ENCODE results near the gene TSPAN17. TPM values are rescaled to one million over a fixed set of nuclear protein-coding genes. Genes with fewer than 3 reads are reported as not detected.

Gene TSPAN17
- total and polyA plus RNA-seq, 2 experiments from 2014 or later, result 30.2 to 32.3 TPM

DNA sequence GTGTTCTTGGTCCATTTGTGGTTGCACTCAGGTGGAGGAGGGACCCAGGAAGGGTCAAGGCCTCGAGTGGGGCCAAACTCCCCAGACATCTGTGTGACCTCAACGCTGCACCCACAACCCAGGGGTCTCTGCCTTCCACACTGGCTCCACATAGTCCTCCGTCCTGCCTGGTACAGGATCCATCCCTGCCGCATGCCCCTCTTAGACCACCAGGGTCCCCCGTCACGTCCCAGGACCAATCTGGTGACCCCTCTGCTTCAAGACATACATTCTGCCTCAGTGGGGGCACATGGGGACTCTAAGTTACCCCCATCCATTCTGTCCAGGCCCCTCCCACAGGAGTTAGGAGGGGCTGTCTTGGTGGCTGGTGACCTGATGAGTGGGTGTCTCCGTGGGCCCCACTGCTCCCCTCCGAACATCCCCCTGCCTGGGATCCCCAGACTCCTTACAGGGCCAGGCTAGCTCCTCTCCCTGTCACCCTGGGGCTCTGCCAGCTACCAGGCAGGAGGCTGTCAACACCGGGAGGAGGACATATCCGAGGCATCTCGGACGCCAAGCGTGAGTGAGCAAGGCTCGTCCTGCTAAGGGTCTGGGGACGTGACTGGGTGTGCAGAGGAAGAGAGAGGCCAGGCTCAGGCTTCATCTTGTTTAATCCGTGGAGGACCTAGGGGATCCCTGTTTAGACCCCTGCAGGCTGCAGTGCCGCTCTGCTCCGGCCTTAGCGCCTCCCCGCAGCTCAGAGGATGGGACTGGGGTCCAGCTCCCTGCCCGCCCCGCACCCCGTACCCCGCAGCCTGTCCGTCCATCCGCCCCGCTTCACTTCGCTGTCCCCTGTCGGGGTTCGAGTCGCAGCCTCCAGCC is 32.3 kb downstream of the TSPAN17 start:
- Histone ChIP-seq H3K4me1 (ENCODE audit: low read depth) (no peaks in the 10 kb centered on the region), H3K27me3 (peaks cover 9% of the 10 kb centered on the region), H3K27ac (no peak overlapping the region), H3K4me3 (no peak overlapping the region), H3K9me3 (ENCODE audit: low read depth) (no peaks in the 10 kb centered on the region), H3K36me3 (no peaks in the 10 kb centered on the region)
- TF ChIP-seq CTCF (IDR thresholded peaks at IDR 0.05; ENCODE audit: low read depth, low read length), result no peak
- no peak for DNase-seq (ENCODE audit: low read depth in 1 of 2, low spot score in 1 of 2)

DNA sequence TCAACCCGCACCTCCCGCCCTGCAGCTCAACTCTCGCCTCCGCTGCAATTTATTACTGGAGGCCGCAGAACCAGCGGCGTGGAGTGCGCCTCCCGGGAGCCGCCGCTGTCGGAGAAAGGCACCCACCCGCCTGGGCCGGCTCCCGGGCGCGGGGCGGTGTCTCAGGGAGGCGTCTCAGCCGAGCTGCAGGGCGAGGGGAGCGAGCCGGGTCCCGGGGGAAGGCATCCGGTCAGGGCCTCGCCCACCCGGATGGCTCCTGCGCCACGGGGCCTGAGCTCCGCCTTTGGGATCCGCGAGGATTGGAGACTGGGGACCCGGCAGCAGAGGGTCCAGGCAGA is 32.9 kb downstream of the TSPAN17 start:
- Histone ChIP-seq H3K27ac (no peak overlapping the region), H3K9me3 (ENCODE audit: low read depth) (no peaks in the 10 kb centered on the region), H3K4me3 (no peak overlapping the region), H3K27me3 (peaks cover 9% of the 10 kb centered on the region), H3K36me3 (no peaks in the 10 kb centered on the region), H3K4me1 (ENCODE audit: low read depth) (no peaks in the 10 kb centered on the region)
- no peak for TF ChIP-seq CTCF (IDR thresholded peaks at IDR 0.05; ENCODE audit: low read depth, low read length)
- no peak for DNase-seq (ENCODE audit: low read depth in 1 of 2, low spot score in 1 of 2)

DNA sequence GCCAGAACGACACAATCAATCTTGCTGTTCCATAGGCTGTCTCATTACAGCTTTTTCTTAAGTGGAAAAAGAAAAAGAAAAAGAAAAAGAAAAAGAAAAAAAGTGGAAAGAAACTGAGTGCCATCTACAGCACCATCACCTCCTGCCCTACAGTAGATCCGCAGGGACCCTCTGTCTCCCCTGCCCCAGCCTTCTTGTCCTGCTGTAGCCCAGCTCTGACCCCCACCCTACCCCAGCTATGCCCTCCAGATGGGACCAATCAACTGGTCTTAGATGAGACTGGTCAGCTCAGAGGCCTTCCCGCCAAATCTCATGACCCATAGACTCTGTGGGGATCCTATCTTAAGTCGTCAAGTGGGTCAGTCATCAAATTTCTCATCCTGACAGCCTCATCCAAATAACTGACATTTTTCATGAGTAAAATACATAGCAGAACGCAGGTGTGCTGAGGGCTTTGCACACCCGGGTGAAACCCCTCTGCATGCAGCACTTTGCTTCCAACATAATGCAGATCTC is 34.8 kb downstream of the TSPAN17 start:
- TF ChIP-seq CTCF (IDR thresholded peaks at IDR 0.05; ENCODE audit: low read depth, low read length), result no peak

GRCh38 chr5:176685010-176685409 is 37.7 kb downstream of the TSPAN17 start:
- no peak for DNase-seq (ENCODE audit: low read depth in 1 of 2, low spot score in 1 of 2)
- no peak overlapping the region for H3K4me3 ChIP-seq
- H3K4me1 ChIP-seq (ENCODE audit: low read depth), result no peaks in the 10 kb centered on the region
- no peak overlapping the region for H3K27ac ChIP-seq
- peaks cover 7% of the 10 kb centered on the region for H3K27me3 ChIP-seq
- TF ChIP-seq CTCF (IDR thresholded peaks at IDR 0.05; ENCODE audit: low read depth, low read length), result no peak
- H3K36me3 ChIP-seq, result no peaks in the 10 kb centered on the region
- no peaks in the 10 kb centered on the region for H3K9me3 ChIP-seq (ENCODE audit: low read depth)

More for the DNA sequence above, 34.8 kb downstream of the TSPAN17 start:
- DNase-seq (ENCODE audit: low read depth in 1 of 2, low spot score in 1 of 2), result no peak
- Histone ChIP-seq H3K4me1 (ENCODE audit: low read depth) (no peaks in the 10 kb centered on the region), H3K27me3 (peaks cover 9% of the 10 kb centered on the region), H3K36me3 (no peaks in the 10 kb centered on the region), H3K27ac (no peak overlapping the region), H3K4me3 (no peak overlapping the region), H3K9me3 (ENCODE audit: low read depth) (no peaks in the 10 kb centered on the region)

GRCh38 chr5:176687247-176687646 is 40.0 kb downstream of the TSPAN17 start:
- H3K9me3 ChIP-seq (ENCODE audit: low read depth), result no peaks in the 10 kb centered on the region
- no peaks in the 10 kb centered on the region for H3K36me3 ChIP-seq

More at GRCh38 chr5:176687247-176687646, 40.0 kb downstream of the TSPAN17 start:
- no peak for TF ChIP-seq CTCF (IDR thresholded peaks at IDR 0.05; ENCODE audit: low read depth, low read length)
- H3K27me3 ChIP-seq, result no peaks in the 10 kb centered on the region
- no peak for DNase-seq (ENCODE audit: low read depth in 1 of 2, low spot score in 1 of 2)
- H3K4me3 ChIP-seq, result no peak overlapping the region
- H3K4me1 ChIP-seq (ENCODE audit: low read depth), result no peaks in the 10 kb centered on the region
- no peak overlapping the region for H3K27ac ChIP-seq

All from cardiac muscle cell (in vitro differentiated cells and primary cell).